Right atrium auricular region (tissue), 2 donors: ENCODE measurements around the gene ATAD2B. TPM values are rescaled to one million over a fixed set of nuclear protein-coding genes. Genes with fewer than 3 reads are reported as not detected.
"Not testable (repeated sequence)": the region's sequence is repeated elsewhere in the genome, so short reads cannot be mapped to it uniquely, and the experiment has no call there.

Experiments
- DNase-seq: peaks from one replicate; pipeline ENCODE4 v3.0.0-alpha.2; 2019; ENCODE audit warnings: low spot score
- H3K27ac ChIP-seq, 2 donors: fragments of 200-600 bp; sonication (generic); 1 replicate in 1 of 2; 2 replicates in 1 of 2; pipeline ENCODE4 v1.5.1; 2016 to 2019
- H3K27me3 ChIP-seq, 2 donors: fragments of 200-600 bp; sonication (generic); one replicate each; pipeline versions ENCODE4 v1.5.1 to v1.6.0; 2017 to 2019
- H3K36me3 ChIP-seq: fragments of 200-600 bp; sonication (generic); one replicate; pipeline ENCODE4 v1.5.1; 2016
- H3K4me1 ChIP-seq, 2 donors: fragments of 200-600 bp; sonication (generic); one replicate each; pipeline versions ENCODE4 v1.5.1 to v1.6.0; 2017 to 2019
- H3K4me3 ChIP-seq, 2 donors: fragments of 200-600 bp; sonication (generic); 1 replicate in 1 of 2; 2 replicates in 1 of 2; pipeline ENCODE4 v1.5.1; 2017 to 2019; ENCODE audit warnings: mild to moderate bottlenecking in 1 of 2, moderate library complexity in 1 of 2
- H3K9me3 ChIP-seq, 2 donors: fragments of 200-600 bp; sonication (generic); one replicate each; pipeline ENCODE4 v1.5.1; 2019
- total RNA-seq, 2 donors: library from RNA; depleted of rRNA; stranded (reverse); fragments of >200 nt; gene quantifications; one replicate each; pipeline ENCODE4 v1.1.0, GENCODE V29; 2016
- TF ChIP-seq, protein P1 (sequence below), 2 donors: fragments of 200-600 bp; sonication (generic); IDR thresholded peaks; one replicate each; pipeline ENCODE4 v1.5.1; 2019; ENCODE audit warnings: antibody characterized with exemption in 2 of 2

Gene ATAD2B
- total RNA-seq, 2 donors from 2014 or later, result 6.0 to 6.7 TPM

DNA sequence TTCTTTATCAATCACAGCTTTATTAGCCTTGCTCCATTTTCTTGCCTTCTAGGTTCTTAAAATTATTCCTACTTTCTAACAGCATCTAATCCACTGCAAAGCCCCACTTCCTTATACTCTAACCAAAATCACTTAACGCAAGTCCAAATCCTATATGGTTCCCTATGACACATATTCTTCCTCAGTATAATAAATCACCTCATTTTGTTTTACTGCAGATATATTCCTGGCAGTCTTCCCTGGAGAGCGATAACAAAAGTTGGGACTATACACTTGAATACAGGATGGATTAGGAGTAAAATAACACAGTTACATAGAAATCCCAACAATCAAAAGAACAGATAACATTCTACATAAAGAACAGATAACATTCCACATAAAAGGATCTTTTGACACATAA is 144.8 kb downstream of the ATAD2B start:
- Histone ChIP-seq H3K27ac (no peak overlapping the region), H3K36me3 (peaks cover 22% of the 10 kb centered on the region), H3K4me3 (no peak overlapping the region), H3K9me3 (no peaks in the 10 kb centered on the region), H3K4me1 (no peaks in the 10 kb centered on the region), H3K27me3 (no peaks in the 10 kb centered on the region)
- TF ChIP-seq, protein P1, sequence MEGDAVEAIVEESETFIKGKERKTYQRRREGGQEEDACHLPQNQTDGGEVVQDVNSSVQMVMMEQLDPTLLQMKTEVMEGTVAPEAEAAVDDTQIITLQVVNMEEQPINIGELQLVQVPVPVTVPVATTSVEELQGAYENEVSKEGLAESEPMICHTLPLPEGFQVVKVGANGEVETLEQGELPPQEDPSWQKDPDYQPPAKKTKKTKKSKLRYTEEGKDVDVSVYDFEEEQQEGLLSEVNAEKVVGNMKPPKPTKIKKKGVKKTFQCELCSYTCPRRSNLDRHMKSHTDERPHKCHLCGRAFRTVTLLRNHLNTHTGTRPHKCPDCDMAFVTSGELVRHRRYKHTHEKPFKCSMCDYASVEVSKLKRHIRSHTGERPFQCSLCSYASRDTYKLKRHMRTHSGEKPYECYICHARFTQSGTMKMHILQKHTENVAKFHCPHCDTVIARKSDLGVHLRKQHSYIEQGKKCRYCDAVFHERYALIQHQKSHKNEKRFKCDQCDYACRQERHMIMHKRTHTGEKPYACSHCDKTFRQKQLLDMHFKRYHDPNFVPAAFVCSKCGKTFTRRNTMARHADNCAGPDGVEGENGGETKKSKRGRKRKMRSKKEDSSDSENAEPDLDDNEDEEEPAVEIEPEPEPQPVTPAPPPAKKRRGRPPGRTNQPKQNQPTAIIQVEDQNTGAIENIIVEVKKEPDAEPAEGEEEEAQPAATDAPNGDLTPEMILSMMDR (IDR thresholded peaks at IDR 0.05), result no peak
- DNase-seq, result no peak

DNA sequence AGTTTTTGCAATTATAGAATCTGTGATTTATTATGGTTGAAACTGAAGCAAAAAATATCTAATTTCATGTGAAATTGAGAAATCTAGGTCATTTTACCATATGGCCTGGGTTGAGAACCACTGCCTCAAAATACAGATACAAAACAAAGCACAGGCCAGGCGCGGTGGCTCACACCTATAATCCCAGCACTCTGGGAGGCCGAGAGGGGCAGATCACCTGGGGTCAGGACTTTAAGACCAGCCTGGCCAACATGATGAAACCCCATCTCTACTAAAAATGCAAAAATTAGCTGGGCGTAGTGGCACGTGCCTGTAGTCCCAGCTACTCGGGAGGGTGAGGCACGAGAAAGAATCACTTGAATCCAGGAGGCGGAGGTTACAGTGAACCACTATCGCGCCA is 146.5 kb downstream of the ATAD2B start:
- not testable (repeated sequence) for H3K4me3 ChIP-seq, H3K4me1 ChIP-seq, DNase-seq, H3K27ac ChIP-seq, H3K27me3 ChIP-seq, H3K9me3 ChIP-seq
- H3K36me3 ChIP-seq, result peaks cover 16% of the 10 kb centered on the region

DNA sequence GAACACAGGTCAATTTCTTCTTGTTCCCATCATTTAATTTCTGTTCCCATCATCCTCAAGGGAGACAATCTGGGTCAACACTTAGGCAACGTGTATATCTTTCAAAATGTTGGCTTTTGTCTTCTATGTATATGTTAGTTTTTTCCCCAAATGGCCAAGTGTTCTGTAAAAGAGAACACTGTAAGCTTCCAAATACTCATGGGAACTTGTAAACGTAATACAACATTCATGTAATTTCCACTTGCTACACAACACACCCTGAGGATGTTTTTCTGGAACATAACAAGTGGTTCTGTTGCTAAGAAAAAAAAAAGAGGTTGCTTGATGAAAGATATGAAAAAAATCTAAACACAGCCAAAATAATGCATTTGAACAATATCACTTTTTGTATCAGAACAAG is 149.1 kb downstream of the ATAD2B start:
- Histone ChIP-seq H3K4me1 (no peaks in the 10 kb centered on the region), H3K27ac (no peak overlapping the region), H3K4me3 (no peak overlapping the region), H3K9me3 (no peaks in the 10 kb centered on the region), H3K36me3 (peaks cover 15% of the 10 kb centered on the region), H3K27me3 (no peaks in the 10 kb centered on the region)
- DNase-seq, result no peak
- TF ChIP-seq, protein P1 (IDR thresholded peaks at IDR 0.05), result no peak

DNA sequence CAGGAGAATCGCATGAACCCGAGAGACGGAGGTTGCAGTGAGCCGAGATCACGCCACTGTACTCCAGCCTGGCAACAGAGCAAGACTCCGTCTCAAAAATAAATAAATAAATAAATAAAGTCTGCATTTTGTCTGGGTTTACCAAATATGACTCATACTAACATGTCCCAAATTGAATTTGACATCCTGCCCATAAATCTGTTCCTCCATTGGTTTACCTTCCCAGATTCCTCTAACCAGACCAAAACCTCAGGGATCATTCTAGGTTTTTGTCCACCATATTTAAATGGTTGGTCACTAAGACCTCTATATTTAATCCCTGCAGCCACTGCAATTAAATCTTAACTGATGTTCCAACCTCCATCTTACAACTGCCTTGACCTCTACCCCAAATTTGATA is 150.9 kb downstream of the ATAD2B start:
- H3K36me3 ChIP-seq, result peaks cover 12% of the 10 kb centered on the region
- DNase-seq, result no peak
- TF ChIP-seq, protein P1 (IDR thresholded peaks at IDR 0.05), result no peak

DNA sequence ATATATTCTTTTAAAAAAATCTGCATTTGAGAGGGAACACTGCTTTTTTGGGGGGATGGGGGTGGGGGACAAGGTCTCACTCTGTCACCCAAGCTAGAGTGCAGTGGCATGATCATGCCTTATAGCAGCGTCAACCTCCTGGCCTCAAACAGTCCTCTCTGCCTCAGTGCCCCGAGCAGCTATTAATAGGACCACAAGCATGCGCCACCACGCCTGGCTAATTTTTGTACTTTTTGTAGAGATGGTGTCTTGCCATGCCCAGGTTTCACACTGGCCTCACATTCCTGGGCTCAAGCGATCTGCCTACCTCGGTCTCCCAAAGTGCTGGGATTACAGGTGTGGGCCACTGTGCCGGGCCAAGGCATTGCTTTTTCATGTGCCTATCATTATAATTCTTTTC is 154.2 kb downstream of the ATAD2B start:
- no peak overlapping the region for H3K4me3 ChIP-seq
- peaks cover 6% of the 10 kb centered on the region for H3K36me3 ChIP-seq
- no peaks in the 10 kb centered on the region for H3K4me1 ChIP-seq
- no peaks in the 10 kb centered on the region for H3K27me3 ChIP-seq
- H3K27ac ChIP-seq, result no peak overlapping the region
- TF ChIP-seq, protein P1 (IDR thresholded peaks at IDR 0.05), result no peak
- no peaks in the 10 kb centered on the region for H3K9me3 ChIP-seq
- DNase-seq, result no peak

More for the DNA sequence above, 150.9 kb downstream of the ATAD2B start:
- no peak overlapping the region for H3K27ac ChIP-seq
- no peaks in the 10 kb centered on the region for H3K27me3 ChIP-seq
- no peaks in the 10 kb centered on the region for H3K4me1 ChIP-seq
- H3K9me3 ChIP-seq, result no peaks in the 10 kb centered on the region
- no peak overlapping the region for H3K4me3 ChIP-seq

DNA sequence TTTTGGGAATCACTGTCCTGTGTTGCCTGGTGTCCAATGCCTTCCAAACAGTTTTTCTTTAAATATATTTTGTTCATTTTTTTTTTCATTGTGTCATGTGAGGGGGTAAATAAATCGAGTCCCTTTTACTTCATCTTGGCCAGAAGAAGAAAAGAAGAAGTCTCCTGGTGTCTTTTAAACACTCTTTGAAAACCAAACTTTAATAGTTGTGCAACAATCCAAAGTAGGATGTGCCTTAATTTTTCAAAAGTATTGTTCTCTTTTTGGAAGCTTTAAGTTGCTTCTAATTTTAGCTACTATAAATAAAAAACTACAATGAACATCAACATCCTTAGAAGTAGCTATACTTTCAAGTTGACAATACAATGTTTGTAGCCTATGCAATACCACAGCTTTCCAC is 154.9 kb downstream of the ATAD2B start:
- H3K27ac ChIP-seq, result no peak overlapping the region
- peaks cover 6% of the 10 kb centered on the region for H3K36me3 ChIP-seq
- no peaks in the 10 kb centered on the region for H3K4me1 ChIP-seq
- no peak overlapping the region for H3K4me3 ChIP-seq
- TF ChIP-seq, protein P1 (IDR thresholded peaks at IDR 0.05), result no peak
- DNase-seq, result no peak
- no peaks in the 10 kb centered on the region for H3K9me3 ChIP-seq
- no peaks in the 10 kb centered on the region for H3K27me3 ChIP-seq
